ENCODE results near the gene NCAM1.

DNA sequence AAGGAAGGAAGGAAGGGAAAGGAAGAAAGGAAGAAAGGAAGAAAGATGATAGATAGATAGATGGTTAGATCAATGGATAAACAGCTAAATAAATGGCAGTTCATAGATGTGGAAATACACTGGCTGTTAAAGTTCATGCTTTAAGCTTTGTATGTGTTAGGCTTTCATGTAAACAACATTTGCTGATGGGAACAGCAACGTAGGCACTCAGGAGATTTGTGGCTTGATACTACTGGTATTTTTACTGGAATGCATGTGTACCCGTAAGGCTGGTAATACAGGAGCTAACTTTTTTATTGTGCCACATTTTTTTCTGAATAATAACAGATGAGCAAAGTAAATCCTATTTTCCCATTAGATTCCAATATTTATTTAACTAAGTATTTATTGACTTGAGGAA, 85.6 kb downstream of the NCAM1 start:
- TF ChIP-seq, protein P1, sequence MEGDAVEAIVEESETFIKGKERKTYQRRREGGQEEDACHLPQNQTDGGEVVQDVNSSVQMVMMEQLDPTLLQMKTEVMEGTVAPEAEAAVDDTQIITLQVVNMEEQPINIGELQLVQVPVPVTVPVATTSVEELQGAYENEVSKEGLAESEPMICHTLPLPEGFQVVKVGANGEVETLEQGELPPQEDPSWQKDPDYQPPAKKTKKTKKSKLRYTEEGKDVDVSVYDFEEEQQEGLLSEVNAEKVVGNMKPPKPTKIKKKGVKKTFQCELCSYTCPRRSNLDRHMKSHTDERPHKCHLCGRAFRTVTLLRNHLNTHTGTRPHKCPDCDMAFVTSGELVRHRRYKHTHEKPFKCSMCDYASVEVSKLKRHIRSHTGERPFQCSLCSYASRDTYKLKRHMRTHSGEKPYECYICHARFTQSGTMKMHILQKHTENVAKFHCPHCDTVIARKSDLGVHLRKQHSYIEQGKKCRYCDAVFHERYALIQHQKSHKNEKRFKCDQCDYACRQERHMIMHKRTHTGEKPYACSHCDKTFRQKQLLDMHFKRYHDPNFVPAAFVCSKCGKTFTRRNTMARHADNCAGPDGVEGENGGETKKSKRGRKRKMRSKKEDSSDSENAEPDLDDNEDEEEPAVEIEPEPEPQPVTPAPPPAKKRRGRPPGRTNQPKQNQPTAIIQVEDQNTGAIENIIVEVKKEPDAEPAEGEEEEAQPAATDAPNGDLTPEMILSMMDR (conservative IDR thresholded peaks at IDR 0.05; ENCODE audit: low read depth, low read length): no peak
- no peak for TF ChIP-seq EZH2 (IDR thresholded peaks at IDR 0.05; ENCODE audit: borderline replicate concordance, low read depth, low read length, poor library complexity, severe bottlenecking)
